Adrenal gland (tissue), 5 donors: ENCODE measurements around the gene SYNGR2.

Source experiments
- POLR2A ChIP-seq, 2 donors: fragments of 450-650 bp; IDR thresholded peaks; one replicate each; pipeline ENCODE4 v1.6.1; 2017; ENCODE audit warnings: antibody characterized with exemption in 2 of 2, mild to moderate bottlenecking in 2 of 2, moderate library complexity in 1 of 2
- TF ChIP-seq, protein P1 (sequence below), 6 experiments: fragments of 450-650 bp in 4 of 6; fragments of 200-600 bp in 2 of 6; sonication (generic) in 1 of 6; IDR thresholded peaks; 1 replicate in 5 of 6; 2 replicates in 1 of 6; pipeline versions ENCODE4 v1.5.1 to v1.8.0; 2016 to 2021; ENCODE audit warnings: antibody characterized with exemption in 6 of 6, mild to moderate bottlenecking in 2 of 6, moderate library complexity in 1 of 6
- donor health status: DM: no; HTN: no; CAD: no.

DNA sequence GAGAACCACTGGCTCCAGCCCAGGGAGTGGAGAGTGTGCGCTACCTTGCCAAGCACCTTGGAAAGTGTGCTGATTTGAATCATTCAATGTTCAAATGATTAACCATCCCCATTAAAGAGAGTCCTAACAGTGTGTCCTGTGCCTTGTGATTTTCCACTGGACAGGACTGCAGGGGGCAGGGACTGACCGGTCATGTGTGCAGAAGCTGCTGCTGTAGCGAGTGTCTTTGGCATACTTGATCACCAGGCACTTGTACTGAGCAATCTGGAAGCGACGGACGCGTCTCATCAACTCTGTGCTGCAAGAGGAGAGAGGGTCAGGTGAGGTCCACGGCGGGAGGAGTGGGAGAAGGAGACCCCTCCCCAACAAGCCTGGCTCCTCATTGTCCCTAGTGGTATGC lies 16.5 kb downstream of the SYNGR2 start:
- TF ChIP-seq, protein P1, sequence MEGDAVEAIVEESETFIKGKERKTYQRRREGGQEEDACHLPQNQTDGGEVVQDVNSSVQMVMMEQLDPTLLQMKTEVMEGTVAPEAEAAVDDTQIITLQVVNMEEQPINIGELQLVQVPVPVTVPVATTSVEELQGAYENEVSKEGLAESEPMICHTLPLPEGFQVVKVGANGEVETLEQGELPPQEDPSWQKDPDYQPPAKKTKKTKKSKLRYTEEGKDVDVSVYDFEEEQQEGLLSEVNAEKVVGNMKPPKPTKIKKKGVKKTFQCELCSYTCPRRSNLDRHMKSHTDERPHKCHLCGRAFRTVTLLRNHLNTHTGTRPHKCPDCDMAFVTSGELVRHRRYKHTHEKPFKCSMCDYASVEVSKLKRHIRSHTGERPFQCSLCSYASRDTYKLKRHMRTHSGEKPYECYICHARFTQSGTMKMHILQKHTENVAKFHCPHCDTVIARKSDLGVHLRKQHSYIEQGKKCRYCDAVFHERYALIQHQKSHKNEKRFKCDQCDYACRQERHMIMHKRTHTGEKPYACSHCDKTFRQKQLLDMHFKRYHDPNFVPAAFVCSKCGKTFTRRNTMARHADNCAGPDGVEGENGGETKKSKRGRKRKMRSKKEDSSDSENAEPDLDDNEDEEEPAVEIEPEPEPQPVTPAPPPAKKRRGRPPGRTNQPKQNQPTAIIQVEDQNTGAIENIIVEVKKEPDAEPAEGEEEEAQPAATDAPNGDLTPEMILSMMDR (IDR thresholded peaks at IDR 0.05): no peak
- TF ChIP-seq POLR2A (IDR thresholded peaks at IDR 0.05): no peak
